ENCODE data around the gene PACSIN2.

The PACSIN2 gene

GRCh38 chr22:42820045-42820763 lies 194.7 kb downstream of the PACSIN2 start:
- no peak overlapping the region for H3K9ac ChIP-seq
- H3K4me1 ChIP-seq, result peaks cover 0 to 15% (median 10%) of the 10 kb centered on the region in 10 experiments; a peak in 15 of 20 replicates
- no peak overlapping the region for H3K27ac ChIP-seq
- no peak for TF ChIP-seq Cebpa-rat (IDR thresholded peaks at IDR 0.05)
- H3K36me3 ChIP-seq, result peaks cover 54 to 79% (median 64%) of the 10 kb centered on the region in 11 experiments
- peaks cover 9 to 21% (median 14%) of the 10 kb centered on the region in 11 experiments for H3K9me3 ChIP-seq (replicated peaks in 1 of 11)
- H3K4me3 ChIP-seq, result no peak overlapping the region
- H3K4me2 ChIP-seq, result peak overlapping the region; percentile 3 to 62 (median 31); a peak in 11 of 22 replicates
- peaks cover 0 to 16% (median 0%) of the 10 kb centered on the region in 11 experiments; a peak in 3 of 22 replicates for H4K20me1 ChIP-seq
- H3K27me3 ChIP-seq, result no peaks in the 10 kb centered on the region
